ENCODE data around the gene PISD. TPM values are rescaled to one million over a fixed set of nuclear protein-coding genes. Genes with fewer than 3 reads are reported as not detected.
A peak's percentile ranks its signal among the peaks of the same experiment; 100 is the strongest.
"Not testable (repeated sequence)": the region's sequence is repeated elsewhere in the genome, so short reads cannot be mapped to it uniquely, and the experiment has no call there.

PISD gene
- polyA plus RNA-seq, 4 donors = 31.1 to 36.2 (median 34.4) TPM

GRCh38 chr22:31611061-31611760, 50.8 kb downstream of the PISD start:
- DNase-seq (ENCODE audit: low read depth in 4 of 4, low spot score in 3 of 4) = no peak

- DNase-seq (ENCODE audit: low read depth in 4 of 4, low spot score in 3 of 4) = no peak
These were observed 51.4 kb downstream of the PISD start for GRCh38 chr22:31610611-31611010.

- no peak for DNase-seq (ENCODE audit: low read depth in 4 of 4, low spot score in 3 of 4)
These were observed 52.3 kb downstream of the PISD start for GRCh38 chr22:31609716-31610115.

- no peak for DNase-seq (ENCODE audit: low read depth in 4 of 4, low spot score in 3 of 4)
These were observed 54.3 kb downstream of the PISD start for GRCh38 chr22:31607696-31608095.

GRCh38 chr22:31605851-31606585, 56.0 kb downstream of the PISD start:
- DNase-seq (ENCODE audit: low read depth in 4 of 4, low spot score in 3 of 4) = no peak

GRCh38 chr22:31604746-31605705, 57.0 kb downstream of the PISD start:
- no peak for DNase-seq (ENCODE audit: low read depth in 4 of 4, low spot score in 3 of 4)

- no peak for DNase-seq (ENCODE audit: low read depth in 4 of 4, low spot score in 3 of 4)
These were observed 57.8 kb downstream of the PISD start for GRCh38 chr22:31604137-31604705.

- no peak for DNase-seq (ENCODE audit: low read depth in 4 of 4, low spot score in 3 of 4)
These were observed 58.4 kb downstream of the PISD start for GRCh38 chr22:31603574-31603973.

- no peak for DNase-seq (ENCODE audit: low read depth in 4 of 4, low spot score in 3 of 4)
These were observed 58.9 kb downstream of the PISD start for GRCh38 chr22:31603081-31603525.

- DNase-seq (ENCODE audit: low read depth in 4 of 4, low spot score in 3 of 4) = peak in 2 of 4 donors; percentile 18 to 26
These were observed 59.6 kb downstream of the PISD start for GRCh38 chr22:31602259-31602952.

GRCh38 chr22:31595271-31595670, 66.7 kb downstream of the PISD start:
- DNase-seq (ENCODE audit: low read depth in 4 of 4, low spot score in 3 of 4) = no peak

GRCh38 chr22:31590161-31590560, 71.9 kb downstream of the PISD start:
- not testable (repeated sequence) for DNase-seq (ENCODE audit: low read depth in 4 of 4, low spot score in 3 of 4)

GRCh38 chr22:31588970-31589675, 72.9 kb downstream of the PISD start:
- no peak for DNase-seq (ENCODE audit: low read depth in 4 of 4, low spot score in 3 of 4)

- peak in 3 of 4 donors; percentile 28 to 34 (median 29) for DNase-seq (ENCODE audit: low read depth in 4 of 4, low spot score in 3 of 4)
These were observed 75.7 kb downstream of the PISD start for GRCh38 chr22:31586137-31586920.

GRCh38 chr22:31585161-31585859, 76.7 kb downstream of the PISD start:
- no peak for DNase-seq (ENCODE audit: low read depth in 4 of 4, low spot score in 3 of 4)

GRCh38 chr22:31584804-31585160, 77.2 kb downstream of the PISD start:
- no peak for DNase-seq (ENCODE audit: low read depth in 4 of 4, low spot score in 3 of 4)

- no peak for DNase-seq (ENCODE audit: low read depth in 4 of 4, low spot score in 3 of 4)
These were observed 78.0 kb downstream of the PISD start for GRCh38 chr22:31583861-31584485.

- no peak for DNase-seq (ENCODE audit: low read depth in 4 of 4, low spot score in 3 of 4)
These were observed 82.2 kb downstream of the PISD start for GRCh38 chr22:31579835-31580242.

All from right renal pelvis (tissue), 4 donors.